ENCODE results near the gene NUP43.
"Not testable (repeated sequence)": the region's sequence is repeated elsewhere in the genome, so short reads cannot be mapped to it uniquely, and the experiment has no call there.

Gene NUP43

GRCh38 chr6:149746147-149746946 is at the start of gene NUP43:
Gene NUP43, minus strand, starts transcription at chr6:149746529. Its CDS starts 34 bp downstream, at chr6:149746495.
- DNase-seq = peak; percentile 90

GRCh38 chr6:149783551-149783950 is 37.2 kb upstream of the NUP43 start:
- no peak for DNase-seq

DNA sequence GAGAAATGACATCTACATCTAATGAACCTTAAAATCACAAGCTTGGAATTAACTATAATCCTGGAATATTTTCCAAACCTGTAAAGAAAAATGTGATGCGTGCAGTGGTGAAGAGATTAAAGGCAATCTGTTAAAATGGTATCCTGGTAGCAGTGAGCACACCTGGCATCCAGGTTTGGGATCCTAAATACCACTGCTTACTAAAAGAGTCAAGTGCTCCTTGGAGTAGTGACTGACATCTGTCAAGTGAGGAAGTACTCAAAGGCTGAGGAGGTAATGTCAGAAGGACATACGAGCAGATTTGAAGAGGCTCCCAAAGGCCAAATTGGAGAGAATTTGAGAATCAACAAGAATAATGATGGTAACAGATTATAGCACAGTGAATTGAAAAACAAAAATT is 36.0 kb upstream of the NUP43 start:
- DNase-seq = no peak

- no peak for DNase-seq
Measured at GRCh38 chr6:149781715-149782114, 35.4 kb upstream of the NUP43 start.

- no peak for DNase-seq
Measured at GRCh38 chr6:149779644-149779963, 33.3 kb upstream of the NUP43 start.

GRCh38 chr6:149777624-149778023 is 31.3 kb upstream of the NUP43 start:
- DNase-seq = no peak

- no peak for DNase-seq
Measured at GRCh38 chr6:149771925-149772324, 25.6 kb upstream of the NUP43 start.

DNA sequence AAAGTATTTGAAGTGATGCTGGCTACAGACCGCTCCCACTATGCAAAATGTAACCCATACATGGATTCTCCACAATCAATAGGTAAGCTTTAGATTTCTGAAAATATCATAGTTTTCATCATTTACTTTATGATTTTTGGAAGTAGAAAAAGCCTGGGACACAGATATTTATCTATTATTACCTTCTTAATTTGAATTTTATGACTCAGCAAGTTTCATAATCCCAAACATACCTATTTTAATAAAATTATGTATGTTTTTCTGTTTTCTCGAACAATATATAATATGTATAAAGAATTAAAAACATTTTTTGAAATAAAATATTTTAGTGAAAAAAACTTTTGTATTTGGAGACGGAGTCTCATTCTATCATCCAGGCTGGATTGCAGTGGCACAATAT is 24.9 kb upstream of the NUP43 start:
- DNase-seq = no peak

- DNase-seq = no peak
Measured at GRCh38 chr6:149769676-149770075, 23.3 kb upstream of the NUP43 start.

- no peak for DNase-seq
Measured at GRCh38 chr6:149766156-149766769, 19.9 kb upstream of the NUP43 start.

DNA sequence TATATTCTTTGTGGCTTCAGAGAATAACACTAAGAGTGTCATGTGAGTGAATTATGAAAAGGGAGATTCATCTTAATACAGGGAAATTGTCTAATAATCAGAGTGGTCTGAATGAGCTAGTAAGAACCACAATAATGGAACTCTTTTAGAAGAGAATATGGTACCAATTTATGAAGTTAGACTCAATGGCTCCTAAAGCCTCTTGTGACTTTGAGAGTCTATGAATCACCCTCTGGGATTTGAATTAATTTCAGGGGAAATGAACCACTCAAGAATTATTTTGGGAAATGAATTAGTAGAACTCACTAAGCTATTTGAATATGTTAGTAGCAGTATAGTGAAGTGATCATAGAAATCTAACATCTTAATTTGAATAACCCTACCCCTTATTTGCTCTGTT is 17.5 kb upstream of the NUP43 start:
- DNase-seq = no peak

- DNase-seq = no peak
Measured at GRCh38 chr6:149761438-149761837, 15.1 kb upstream of the NUP43 start.

- DNase-seq = no peak
Measured at GRCh38 chr6:149756261-149756636, 9.9 kb upstream of the NUP43 start.

DNA sequence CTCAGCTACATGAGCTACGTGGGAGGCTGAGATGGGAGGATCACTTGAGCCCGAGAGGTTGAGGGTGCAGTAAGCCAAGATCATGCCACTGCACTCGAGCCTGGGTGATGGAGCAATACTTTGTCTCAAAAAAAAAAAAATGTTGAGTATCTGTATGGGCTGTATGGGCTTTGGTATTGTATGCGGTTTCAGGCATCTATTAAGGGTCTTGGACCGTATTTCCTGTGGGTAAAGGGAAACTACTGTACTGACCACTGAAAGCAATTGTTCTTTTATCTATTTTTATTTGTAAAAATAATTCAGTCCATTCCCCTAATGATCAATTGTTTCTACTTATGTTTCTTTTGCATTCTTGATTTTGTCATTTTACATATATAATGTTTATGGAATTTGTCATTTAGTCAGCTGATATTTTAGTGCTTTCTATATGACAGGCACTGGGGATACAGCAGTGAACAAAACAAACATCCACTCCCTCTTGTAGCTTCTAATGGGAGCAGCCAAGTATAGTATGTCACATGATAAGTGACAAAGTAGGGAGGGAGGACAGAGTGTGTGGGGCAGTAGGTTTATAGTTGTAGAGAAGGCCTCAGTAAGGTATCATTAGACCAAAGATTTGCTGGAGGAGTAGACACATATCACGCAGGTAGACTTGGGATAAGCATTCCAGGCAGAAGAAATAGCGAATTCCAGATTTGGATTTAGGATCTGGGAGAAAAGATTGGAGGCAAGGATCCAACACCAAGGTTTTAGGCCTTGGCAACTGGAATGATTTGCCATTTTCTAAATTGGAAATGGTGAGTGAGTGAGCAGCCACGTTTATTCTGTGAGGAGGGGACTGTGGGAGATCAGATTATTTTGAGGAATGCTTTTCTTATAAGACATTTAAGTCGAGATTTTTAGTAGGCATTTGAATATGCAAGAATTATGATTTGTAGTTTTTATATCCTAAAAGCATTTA is 9.3 kb upstream of the NUP43 start:
- DNase-seq = no peak

GRCh38 chr6:149754548-149754947 is 8.2 kb upstream of the NUP43 start:
- no peak for DNase-seq

DNA sequence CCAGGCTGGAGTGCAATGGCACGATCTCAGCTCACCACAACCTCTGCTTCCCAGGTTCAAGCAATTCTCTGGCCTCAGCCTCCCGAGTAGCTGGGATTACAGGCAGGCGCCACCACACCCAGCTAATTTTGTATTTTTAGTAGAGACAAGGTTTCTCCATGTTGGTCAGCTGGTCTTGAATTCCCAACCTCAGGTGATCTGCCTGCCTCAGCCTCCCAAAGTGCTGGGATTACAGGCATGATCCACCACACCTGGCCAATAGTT is 7.0 kb upstream of the NUP43 start:
- DNase-seq = not testable (repeated sequence)

GRCh38 chr6:149752600-149753373 is 6.5 kb upstream of the NUP43 start:
- no peak for DNase-seq

DNA sequence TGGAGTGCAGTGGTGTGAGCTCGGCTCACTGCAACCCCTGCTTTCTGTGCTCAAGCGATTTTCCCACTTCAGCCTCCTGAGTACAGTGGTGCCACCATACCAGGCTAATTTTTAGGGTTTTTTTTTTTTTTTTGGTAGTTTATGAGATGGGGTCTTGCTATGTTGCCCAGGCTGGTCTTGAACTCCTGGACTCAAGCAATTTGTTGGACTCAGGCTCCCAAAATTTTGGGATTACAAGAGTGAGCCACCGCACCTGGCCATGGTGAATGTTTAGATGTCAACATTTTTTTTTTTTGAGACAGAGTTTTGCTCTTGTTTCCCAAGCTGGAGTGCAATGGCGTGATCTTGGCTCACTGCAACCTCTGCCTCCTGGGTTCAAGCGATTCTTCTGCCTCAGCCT is 5.6 kb upstream of the NUP43 start:
- not testable (repeated sequence) for DNase-seq

GRCh38 chr6:149751239-149751638 is 4.9 kb upstream of the NUP43 start:
- DNase-seq = no peak

- DNase-seq = no peak
Measured at GRCh38 chr6:149750136-149750609, 3.8 kb upstream of the NUP43 start.

GRCh38 chr6:149749594-149750135 is 3.3 kb upstream of the NUP43 start, which contains the start of gene PCMT1:
Gene PCMT1, plus strand, starts transcription at chr6:149749741. Its CDS starts 161 bp downstream, at chr6:149749902.
- DNase-seq = peak; percentile 94

- DNase-seq = not testable (repeated sequence)
Measured at GRCh38 chr6:149749082-149749593, 2.8 kb upstream of the NUP43 start.
